Progenitor cell of endocrine pancreas (in vitro differentiated cells): Measurements from ENCODE around the gene TCERG1L. TPM values are rescaled to one million over a fixed set of nuclear protein-coding genes. Genes with fewer than 3 reads are reported as not detected.

ENCODE experiments used
- DNase-seq: peaks from one replicate; pipeline ENCODE4 v3.0.0; 2021; ENCODE audit warnings: low spot score; ENCODE audit not compliant: unreplicated experiment
- H3K27ac Mint-ChIP-seq: 2 replicates; pipeline ENCODE4 v1.8.0; 2021; ENCODE audit warnings: mild to moderate bottlenecking, moderate library complexity, mixed read lengths
- H3K27me3 Mint-ChIP-seq: 2 replicates; pipeline ENCODE4 v1.8.0; 2021; ENCODE audit warnings: mixed read lengths
- H3K36me3 Mint-ChIP-seq: 2 replicates; pipeline ENCODE4 v1.8.0; 2022; ENCODE audit warnings: mixed read lengths; ENCODE audit not compliant: insufficient read depth
- H3K4me1 Mint-ChIP-seq: 2 replicates; pipeline ENCODE4 v1.8.0; 2021; ENCODE audit warnings: low read depth, mixed read lengths
- H3K4me3 Mint-ChIP-seq: 2 replicates; pipeline ENCODE4 v1.8.0; 2021; ENCODE audit warnings: low read depth, mild to moderate bottlenecking, moderate library complexity, mixed read lengths
- H3K9me3 Mint-ChIP-seq: 2 replicates; pipeline ENCODE4 v1.8.0; 2021; ENCODE audit warnings: low read depth, mixed read lengths
- CTCF ChIP-seq: fragments of 200-600 bp; sonication (generic); IDR thresholded peaks from one replicate; pipeline ENCODE4 v1.5.0; 2021; ENCODE audit warnings: antibody characterized with exemption, mild to moderate bottlenecking; ENCODE audit not compliant: unreplicated experiment
- total RNA-seq: library from RNA; stranded (reverse); gene quantifications from 2 replicates; pipeline ENCODE4 v1.2.1, GENCODE V29; 2021

Gene TCERG1L
- total RNA-seq, 1 donor from 2014 or later: 0.53 TPM

GRCh38 chr10:131246089-131246488 lies 65.4 kb downstream of the TCERG1L start:
- Mint-ChIP-seq H3K9me3 (no peaks in the 10 kb centered on the region), H3K27me3 (peaks cover 31% of the 10 kb centered on the region), H3K4me1 (peaks cover 16% of the 10 kb centered on the region), H3K36me3 (no peaks in the 10 kb centered on the region), H3K27ac (no peak overlapping the region), H3K4me3 (no peak overlapping the region)
- DNase-seq: no peak
- TF ChIP-seq CTCF: no peak

GRCh38 chr10:131245475-131246059 lies 66.0 kb downstream of the TCERG1L start:
- peaks cover 13% of the 10 kb centered on the region for H3K4me1 Mint-ChIP-seq
- H3K4me3 Mint-ChIP-seq: no peak overlapping the region
- no peak overlapping the region for H3K27ac Mint-ChIP-seq
- no peaks in the 10 kb centered on the region for H3K36me3 Mint-ChIP-seq
- no peaks in the 10 kb centered on the region for H3K9me3 Mint-ChIP-seq
- TF ChIP-seq CTCF: no peak
- DNase-seq: no peak
- peaks cover 31% of the 10 kb centered on the region for H3K27me3 Mint-ChIP-seq

- Mint-ChIP-seq H3K4me1 (peaks cover 7% of the 10 kb centered on the region), H3K36me3 (no peaks in the 10 kb centered on the region), H3K9me3 (no peaks in the 10 kb centered on the region), H3K27ac (no peak overlapping the region), H3K27me3 (peaks cover 28% of the 10 kb centered on the region), H3K4me3 (no peak overlapping the region)
- TF ChIP-seq CTCF: no peak
- DNase-seq: no peak
These were observed 66.7 kb downstream of the TCERG1L start for GRCh38 chr10:131244836-131245235.

- H3K9me3 Mint-ChIP-seq: no peaks in the 10 kb centered on the region
- no peaks in the 10 kb centered on the region for H3K36me3 Mint-ChIP-seq
- H3K4me1 Mint-ChIP-seq: no peaks in the 10 kb centered on the region
- no peak for DNase-seq
- no peak for TF ChIP-seq CTCF
- H3K4me3 Mint-ChIP-seq: no peak overlapping the region
- peaks cover 30% of the 10 kb centered on the region for H3K27me3 Mint-ChIP-seq
- no peak overlapping the region for H3K27ac Mint-ChIP-seq
These were observed 68.4 kb downstream of the TCERG1L start for GRCh38 chr10:131243076-131243475.

- H3K27me3 Mint-ChIP-seq: peaks cover 33% of the 10 kb centered on the region
- no peaks in the 10 kb centered on the region for H3K9me3 Mint-ChIP-seq
- no peak overlapping the region for H3K4me3 Mint-ChIP-seq
- TF ChIP-seq CTCF: peak; percentile 67
- H3K27ac Mint-ChIP-seq: no peak overlapping the region
- DNase-seq: peak; percentile 37
- H3K4me1 Mint-ChIP-seq: no peaks in the 10 kb centered on the region
- no peaks in the 10 kb centered on the region for H3K36me3 Mint-ChIP-seq
These were observed 69.5 kb downstream of the TCERG1L start for GRCh38 chr10:131242007-131242406.
